GM18873 (cell line): ENCODE data around the gene BACE1-AS.
"Not testable (repeated sequence)": the region's sequence is repeated elsewhere in the genome, so short reads cannot be mapped to it uniquely, and the experiment has no call there.

Experiments
- ATAC-seq: cut with Tn5 transposase; IDR thresholded peaks from one replicate; pipeline ENCODE4 v1.9.1; 2021; ENCODE audit warnings: mild to moderate bottlenecking, moderate library complexity, moderate number of reproducible peaks; ENCODE audit not compliant: unreplicated experiment, low FRiP score

The BACE1-AS gene

GRCh38 chr11:117290809-117291396 lies at the start of gene BACE1-AS:
BACE1-AS (plus strand) TSS chr11:117291346.
- ATAC-seq, result no peak

GRCh38 chr11:117248341-117248740 lies 42.8 kb upstream of the BACE1-AS start:
- no peak for ATAC-seq

- ATAC-seq, result no peak
Measured at GRCh38 chr11:117249571-117249970, 41.6 kb upstream of the BACE1-AS start.

GRCh38 chr11:117251506-117251905 lies 39.6 kb upstream of the BACE1-AS start:
- ATAC-seq, result no peak

GRCh38 chr11:117255966-117256365 lies 35.2 kb upstream of the BACE1-AS start:
- no peak for ATAC-seq

GRCh38 chr11:117256573-117256972 lies 34.6 kb upstream of the BACE1-AS start:
- ATAC-seq, result no peak

GRCh38 chr11:117258576-117258975 lies 32.6 kb upstream of the BACE1-AS start:
- no peak for ATAC-seq

- ATAC-seq, result no peak
Measured at GRCh38 chr11:117259417-117259816, 31.7 kb upstream of the BACE1-AS start.

DNA sequence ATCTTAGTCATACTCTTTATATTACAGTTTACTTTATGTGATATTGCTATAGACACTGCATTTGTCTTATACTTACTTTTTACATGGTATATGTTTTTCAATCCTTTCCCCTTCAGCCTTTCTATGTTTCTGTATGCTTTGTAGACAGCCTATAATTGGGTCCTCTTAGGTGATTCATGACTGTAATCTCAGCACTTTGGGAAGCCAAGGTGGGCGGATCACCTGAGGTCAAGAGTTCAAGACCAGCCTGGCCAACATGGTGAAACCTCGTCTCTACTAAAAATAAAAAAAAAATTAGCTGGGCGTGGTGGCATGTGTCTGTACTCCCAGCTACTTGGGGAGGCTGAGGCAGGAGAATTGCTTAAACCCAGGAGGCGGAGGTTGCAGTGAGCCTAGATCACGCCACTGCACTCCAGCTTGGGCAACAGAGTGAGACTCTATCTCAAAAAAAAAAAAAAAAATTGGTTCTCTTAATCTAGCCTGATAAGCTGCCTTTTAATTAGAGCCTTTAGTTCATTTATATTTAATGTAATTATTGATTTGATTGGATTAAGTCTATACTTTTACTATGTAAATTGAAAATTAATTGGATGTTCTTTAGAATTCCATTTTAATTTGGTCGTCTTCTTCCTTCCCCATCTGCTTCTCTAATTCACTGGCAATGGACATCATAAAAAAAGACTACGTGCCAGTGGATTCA lies 26.4 kb upstream of the BACE1-AS start:
- not testable (repeated sequence) for ATAC-seq

DNA sequence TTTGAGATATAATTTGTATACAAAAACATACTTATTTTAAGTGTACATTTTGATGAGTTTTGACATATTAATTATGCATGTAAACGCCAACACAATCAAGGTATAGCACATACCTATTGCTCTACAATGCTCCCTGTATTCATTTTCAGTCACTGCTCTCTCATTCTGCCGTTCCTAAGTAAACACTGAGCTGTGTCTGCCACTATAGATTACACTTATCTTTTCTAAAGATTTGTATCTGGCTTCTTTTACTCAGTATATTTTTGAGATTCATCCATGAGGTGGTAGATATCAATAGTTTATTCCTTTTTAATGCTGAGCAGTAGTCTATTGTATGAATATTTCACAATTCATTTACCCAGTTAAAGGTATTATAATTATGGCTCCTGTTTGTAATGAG lies 25.4 kb upstream of the BACE1-AS start:
- ATAC-seq, result no peak

GRCh38 chr11:117269856-117270255 lies 21.3 kb upstream of the BACE1-AS start:
- ATAC-seq, result no peak

DNA sequence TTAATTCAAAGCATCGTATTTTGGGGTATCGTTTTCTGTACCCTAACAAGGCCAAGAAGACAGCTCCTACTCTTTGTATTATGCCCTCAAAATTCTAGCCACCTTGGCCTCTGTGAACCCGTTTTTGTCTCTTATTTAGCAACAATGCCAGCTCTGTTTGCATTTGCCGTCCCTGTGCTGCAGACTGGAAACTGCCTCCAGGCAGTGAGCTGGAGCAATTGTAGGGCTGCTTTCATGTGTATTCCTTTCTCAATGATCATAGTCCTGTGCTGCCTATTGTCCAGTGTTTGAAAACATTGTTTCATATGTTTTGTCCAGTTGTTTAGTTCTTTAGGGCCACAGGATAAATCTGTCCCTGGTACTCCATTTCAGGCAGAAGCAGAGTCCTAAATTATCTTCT lies 19.9 kb upstream of the BACE1-AS start:
- no peak for ATAC-seq

DNA sequence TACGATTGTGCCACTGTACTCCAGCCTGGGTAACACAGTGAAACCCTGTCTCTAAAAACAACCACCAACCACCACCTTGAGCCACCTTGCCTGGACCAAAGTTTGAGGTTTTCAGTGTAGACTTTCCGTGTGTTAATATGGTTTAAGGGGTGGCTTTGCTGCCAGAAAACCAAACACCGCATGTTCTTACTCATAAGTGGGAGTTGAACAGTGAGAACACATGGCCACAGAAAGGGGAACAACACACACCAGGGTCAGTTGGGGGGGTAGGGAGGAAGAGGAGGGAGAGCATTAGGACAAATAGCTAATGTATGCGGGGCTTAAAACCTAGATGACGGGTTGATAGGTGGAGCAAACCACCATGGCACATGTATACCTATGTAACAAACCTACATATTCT lies 19.0 kb upstream of the BACE1-AS start:
- ATAC-seq, result not testable (repeated sequence)

- no peak for ATAC-seq
Measured at GRCh38 chr11:117273550-117274289, 17.4 kb upstream of the BACE1-AS start.

DNA sequence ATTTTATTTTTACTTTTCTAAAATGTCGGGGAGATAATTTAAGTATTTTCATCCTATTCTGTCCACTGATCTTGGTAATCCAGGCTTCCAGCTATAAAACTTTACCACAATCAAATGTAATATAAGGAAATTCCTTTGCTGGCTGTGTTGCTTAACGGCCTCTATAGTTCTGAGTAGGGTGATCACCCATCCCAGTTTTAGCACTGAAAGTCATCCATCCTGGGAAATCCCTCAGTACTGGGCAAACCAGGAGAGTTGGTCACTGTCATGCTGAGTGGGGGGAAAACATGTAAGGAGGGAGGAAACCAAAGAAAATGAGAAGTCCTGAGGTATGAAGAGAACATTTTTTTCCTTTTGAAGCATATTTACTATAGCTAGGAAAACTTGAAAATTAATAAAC lies 12.8 kb upstream of the BACE1-AS start:
- ATAC-seq, result no peak

DNA sequence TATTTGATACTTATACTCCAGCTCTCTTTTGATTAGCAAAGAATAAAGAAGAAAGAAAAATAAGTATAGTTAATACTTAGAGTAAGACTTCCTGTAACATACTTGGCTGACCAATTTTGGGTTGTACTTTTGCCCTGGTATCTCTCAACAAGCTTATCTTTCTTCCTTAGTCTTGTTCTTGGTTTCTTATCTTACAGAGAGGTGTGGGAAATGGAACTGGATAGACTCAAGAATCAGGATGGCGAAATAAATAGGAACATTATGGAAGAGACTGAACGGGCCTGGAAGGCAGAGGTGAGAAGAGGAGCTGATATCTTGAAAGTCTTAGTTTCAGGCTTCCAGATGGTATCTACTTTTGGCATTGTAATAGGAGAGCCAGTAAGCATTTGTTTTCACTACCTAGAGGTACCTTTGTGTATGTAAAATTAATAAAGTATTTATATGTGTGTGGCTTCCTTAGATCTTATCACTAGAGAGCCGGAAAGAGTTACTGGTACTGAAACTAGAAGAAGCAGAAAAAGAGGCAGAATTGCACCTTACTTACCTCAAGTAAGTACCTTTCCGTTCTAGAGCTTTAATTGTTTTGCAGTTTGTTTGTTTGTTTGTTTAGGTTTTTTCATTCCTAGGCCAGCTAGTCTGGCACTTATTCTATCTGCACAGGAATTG lies 11.3 kb upstream of the BACE1-AS start:
- ATAC-seq, result no peak

DNA sequence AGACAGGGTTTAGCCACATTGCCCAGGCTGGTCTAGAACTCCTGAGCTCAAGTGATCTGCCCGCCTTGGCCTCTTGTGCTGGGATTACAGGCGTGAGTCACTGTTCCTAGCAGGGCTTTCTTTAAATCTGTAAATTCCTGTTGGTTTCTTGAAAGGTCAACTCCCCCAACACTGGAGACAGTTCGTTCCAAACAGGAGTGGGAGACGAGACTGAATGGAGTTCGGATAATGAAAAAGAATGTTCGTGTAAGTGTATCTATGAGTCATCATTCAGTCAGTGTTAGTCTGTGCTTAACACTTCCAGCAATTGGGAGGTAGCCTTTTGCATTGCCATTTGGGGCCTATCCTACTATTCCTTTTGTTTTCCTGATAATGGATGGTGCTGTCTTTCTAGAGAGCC lies 10.0 kb upstream of the BACE1-AS start:
- ATAC-seq, result no peak

GRCh38 chr11:117281869-117282268 lies 9.3 kb upstream of the BACE1-AS start:
- no peak for ATAC-seq

GRCh38 chr11:117282956-117283355 lies 8.2 kb upstream of the BACE1-AS start:
- no peak for ATAC-seq

GRCh38 chr11:117284053-117284452 lies 7.1 kb upstream of the BACE1-AS start:
- ATAC-seq, result no peak

- ATAC-seq, result no peak
Measured at GRCh38 chr11:117286588-117286987, 4.6 kb upstream of the BACE1-AS start.
